GM12878 (cell line): ENCODE data around the gene KIF21B. TPM values are rescaled to one million over a fixed set of nuclear protein-coding genes. Genes with fewer than 3 reads are reported as not detected.

ENCODE experiments used
- ATAC-seq: fragments of 200-7000 bp; cut with Tn5 transposase; 3 replicates; pipeline ENCODE4 v1.9.1; 2020; ENCODE audit warnings: mild to moderate bottlenecking, moderate library complexity
- BruUV-seq: library from RNA; stranded (reverse); fragments of 400-500 nt; replicated peaks from 2 replicates; lab custom pipeline; 2021; lab: Mats Ljungman, UMichigan
- CTCF ChIA-PET: fragments of 300-600 bp; sonication (Branson Sonifier 250); formaldehyde crosslinking; extraction: SDS; loops from one replicate; lab custom pipeline; 2021; ENCODE audit warnings: inconsistent platforms; lab: Yijun Ruan, JAX
- POLR2A ChIA-PET: fragments of 350-600 bp; formaldehyde crosslinking; extraction: SDS; loops from one replicate; lab custom pipeline; 2021; ENCODE audit warnings: inconsistent platforms; lab: Charles Lee
- RAD21 ChIA-PET: fragments of 300-600 bp; sonication (Branson Sonifier 250); formaldehyde crosslinking; loops from one replicate; lab custom pipeline; 2023; ENCODE audit warnings: antibody characterized with exemption; ENCODE audit not compliant: unreplicated experiment; lab: Charles Lee
- SMC1A ChIA-PET: fragments of 300-600 bp; sonication (Branson Sonifier 250); formaldehyde crosslinking; loops from one replicate; lab custom pipeline; 2023; ENCODE audit not compliant: unreplicated experiment, uncharacterized antibody; lab: Charles Lee
- DNase-seq: peaks from one replicate; pipeline ENCODE4 v3.0.0-alpha.2; 2011; ENCODE audit warnings: low read depth, low spot score
- FAIRE-seq: peaks from 3 replicates; lab custom pipeline; 2011; peaks lifted over from hg19 to GRCh38; lab: Jason Lieb, UNC
- H2AFZ ChIP-seq: 2 replicates; pipeline ENCODE4 v1.6.0; 2011; ENCODE audit warnings: low read depth, low read length, control low read depth; ENCODE audit not compliant: control insufficient read depth
- H3K27ac ChIP-seq: 2 replicates; pipeline ENCODE4 v1.5.1; 2011; ENCODE audit warnings: control low read depth; ENCODE audit not compliant: control insufficient read depth, insufficient read depth
- H3K27me3 ChIP-seq, 2 experiments: replicated peaks in 1 of 2; 2 replicates each; pipeline versions ENCODE4 v1.6.0 to v1.6.1; 2011; ENCODE audit warnings: low read length in 1 of 2; ENCODE audit not compliant: control insufficient read depth in 2 of 2, insufficient read depth in 2 of 2
- H3K36me3 ChIP-seq, 2 experiments: 2 replicates each; pipeline ENCODE4 v1.5.1; 2011; ENCODE audit warnings: low read length in 1 of 2; ENCODE audit not compliant: control insufficient read depth in 2 of 2, insufficient read depth in 2 of 2
- H3K4me1 ChIP-seq: 2 replicates; pipeline ENCODE4 v1.6.1; 2011; ENCODE audit warnings: mild to moderate bottlenecking, low read length, moderate library complexity, mixed read lengths; ENCODE audit not compliant: control insufficient read depth, insufficient read depth
- H3K4me2 ChIP-seq: 2 replicates; pipeline ENCODE4 v1.6.0; 2011; ENCODE audit warnings: control low read depth; ENCODE audit not compliant: control insufficient read depth, insufficient read depth
- H3K4me3 ChIP-seq: fragments of 200-600 bp; sonication (generic); 2 replicates; pipeline ENCODE4 v1.5.1; 2016
- H3K79me2 ChIP-seq: 2 replicates; pipeline ENCODE4 v1.6.0; 2011; ENCODE audit warnings: low read length; ENCODE audit not compliant: control insufficient read depth, insufficient read depth
- H3K9ac ChIP-seq: 2 replicates; pipeline ENCODE4 v1.8.0; 2011; ENCODE audit warnings: low read length, control low read depth, mixed read lengths; ENCODE audit not compliant: control insufficient read depth, insufficient read depth
- H3K9me3 ChIP-seq: replicated peaks from 3 replicates; pipeline ENCODE4 v1.5.1; 2011; ENCODE audit warnings: mild to moderate bottlenecking, low read length; ENCODE audit not compliant: control insufficient read depth, insufficient read depth
- H4K20me1 ChIP-seq: 2 replicates; pipeline ENCODE4 v1.6.0; 2011; ENCODE audit not compliant: control insufficient read depth, insufficient read depth
- ATF7 ChIP-seq: fragments of 450-650 bp; IDR thresholded peaks from 2 replicates; pipeline ENCODE4 v1.6.1; 2016; ENCODE audit warnings: low read depth, mild to moderate bottlenecking
- FOS ChIP-seq: IDR thresholded peaks from 3 replicates; pipeline ENCODE4 v1.6.1; 2011; ENCODE audit warnings: borderline replicate concordance; ENCODE audit not compliant: insufficient read length; ENCODE audit errors: extremely low read depth
- FOXM1 ChIP-seq: IDR thresholded peaks from 2 replicates; pipeline ENCODE4 v1.6.1; 2012; ENCODE audit warnings: low read depth, mild to moderate bottlenecking, inconsistent platforms, low read length, moderate library complexity
- HDGF ChIP-seq: fragments of 450-650 bp; IDR thresholded peaks from 2 replicates; pipeline ENCODE4 v1.6.1; 2016; ENCODE audit warnings: antibody characterized with exemption
- IKZF1 ChIP-seq: fragments of 450-650 bp; conservative IDR thresholded peaks from 2 replicates; pipeline ENCODE4 v1.6.1; 2017; ENCODE audit warnings: antibody characterized with exemption, mild to moderate bottlenecking
- JUNB ChIP-seq: IDR thresholded peaks from 2 replicates; pipeline ENCODE4 v1.6.1; 2016; ENCODE audit warnings: antibody characterized with exemption, mild to moderate bottlenecking
- KDM1A ChIP-seq: fragments of 200-600 bp; sonication (generic); IDR thresholded peaks from 2 replicates; pipeline ENCODE4 v1.6.1; 2016; ENCODE audit warnings: borderline replicate concordance
- NFIC ChIP-seq: IDR thresholded peaks from 2 replicates; pipeline ENCODE4 v1.6.1; 2012; ENCODE audit warnings: low read depth, mild to moderate bottlenecking, inconsistent platforms, low read length, moderate library complexity
- NR2F1 ChIP-seq: fragments of 450-650 bp; conservative IDR thresholded peaks from 2 replicates; pipeline ENCODE4 v1.6.1; 2017; ENCODE audit warnings: mild to moderate bottlenecking
- NRF1 ChIP-seq: conservative IDR thresholded peaks from 2 replicates; pipeline ENCODE4 v1.6.1; 2011; ENCODE audit warnings: mild to moderate bottlenecking, low read depth, low read length, improper control_type of control experiment
- RB1 ChIP-seq: fragments of 450-650 bp; formaldehyde crosslinking; IDR thresholded peaks from 2 replicates; pipeline ENCODE4 v1.6.1; 2017; ENCODE audit warnings: mild to moderate bottlenecking, borderline replicate concordance
- REST ChIP-seq: IDR thresholded peaks from 2 replicates; pipeline ENCODE4 v1.6.1; 2012; ENCODE audit warnings: mild to moderate bottlenecking, low read depth, low read length
- RUNX3 ChIP-seq: IDR thresholded peaks from 2 replicates; pipeline ENCODE4 v1.6.1; 2012; ENCODE audit warnings: low read length, inconsistent platforms
- SMAD1 ChIP-seq: fragments of 450-650 bp; IDR thresholded peaks from 2 replicates; pipeline ENCODE4 v1.6.1; 2018; ENCODE audit warnings: mild to moderate bottlenecking, low read depth; ENCODE audit not compliant: partially characterized antibody
- SREBF1 ChIP-seq: IDR thresholded peaks from 2 replicates; pipeline ENCODE4 v1.6.1; 2012; ENCODE audit warnings: mild to moderate bottlenecking, low read length
- SRF ChIP-seq, 2 experiments: IDR thresholded peaks; 2 replicates each; pipeline ENCODE4 v1.6.1; 2011; ENCODE audit warnings: low read depth in 2 of 2, low read length in 2 of 2, mild to moderate bottlenecking in 1 of 2, moderate library complexity in 1 of 2
- ZNF384 ChIP-seq: IDR thresholded peaks from 2 replicates; pipeline ENCODE4 v1.6.1; 2012; ENCODE audit warnings: low read depth, mild to moderate bottlenecking, low read length, improper control_type of control experiment, borderline replicate concordance
- ZSCAN29 ChIP-seq: fragments of 450-650 bp; IDR thresholded peaks from 2 replicates; pipeline ENCODE4 v1.6.1; 2017; ENCODE audit warnings: mild to moderate bottlenecking, moderate library complexity
- WGBS: methylation state at CpG from one replicate; pipeline ENCODE4 v1.1.6; 2016; ENCODE audit warnings: low lambda C conversion rate; ENCODE audit not compliant: insufficient replicate concordance, insufficient coverage; ENCODE audit errors: missing lambda C conversion rate; 5-methylcytosine and 5-hydroxymethylcytosine counted together
- in situ Hi-C: fragments of 300-500 bp; cut with MboI; formaldehyde crosslinking; loops from 9 replicates; pipeline ENCODE4 v1.14.3; 2018; ENCODE audit warnings: mixed read lengths
- intact Hi-C: fragments of 100-400 bp; cut with micrococcal nuclease; formaldehyde crosslinking; loops from one replicate; pipeline ENCODE4 v1.14.2; 2022; ENCODE audit not compliant: unreplicated experiment
- polyA plus RNA-seq, 11 experiments: library from polyadenylated mRNA; depleted of rRNA in 4 of 11; unstranded in 6 of 11; stranded (reverse) in 5 of 11; fragments of >200 nt; fragmentation: Nextera tagmentation in 4 of 11; fragmentation: Illumina TruSeq in 1 of 11; extraction: Ambion mirVana in 4 of 11; extraction: Trizol in 1 of 11; gene quantifications; 1 replicate in 1 of 11; 2 replicates in 10 of 11; pipeline versions ENCODE4 v1.2.1 to v1.2.3, GENCODE V29; 2011 to 2016; ENCODE audit warnings: inconsistent platforms in 2 of 11, missing spikeins in 2 of 11, low read depth in 1 of 11
- total RNA-seq, 4 experiments: library from RNA; depleted of rRNA in 3 of 4; stranded (reverse); fragments of >200 nt in 3 of 4; fragmentation: Illumina TruSeq in 1 of 4; extraction: Trizol in 1 of 4; gene quantifications; 2 replicates each; pipeline versions ENCODE4 v1.2.1 to v1.2.3, GENCODE V29; 2013 to 2021

Gene KIF21B
- total and polyA plus RNA-seq, 10 of the 15 experiments (the other 5 are each of a cell fraction or from before 2014, with no cell fraction given): 2.3 to 47.7 (median 12.6) TPM

GRCh38 chr1:201000391-201000790, 23.1 kb downstream of the KIF21B start:
- no peak overlapping the region for H3K9ac ChIP-seq
- CTCF ChIA-PET: interaction anchor here (0.9 kb wide), 1 partner anchor 21 kb away, joined by 3 read pairs; no protein-coding TSS in a partner anchor
- no peaks in the 10 kb centered on the region for H3K9me3 ChIP-seq
- H4K20me1 ChIP-seq: no peaks in the 10 kb centered on the region
- H3K4me3 ChIP-seq: no peak overlapping the region
- H3K36me3 ChIP-seq: peaks cover 12 to 44% of the 10 kb centered on the region in 2 experiments; a peak in 3 of 4 replicates
- DNase-seq (no peak), ATAC-seq (no peak), FAIRE-seq (no peak)
- TF ChIP-seq ZSCAN29 (no peak), IKZF1 (no peak), HDGF (no peak), SMAD1 (no peak), NR2F1 (no peak), NRF1 (no peak)
- no peaks in the 10 kb centered on the region for H3K4me1 ChIP-seq
- SMC1A ChIA-PET: no interaction called here
- no peak overlapping the region for H3K4me2 ChIP-seq
- RAD21 ChIA-PET: no interaction called here
- no peak overlapping the region for H3K27ac ChIP-seq
- no TSS peak for BruUV-seq
- no peak overlapping the region for H2AFZ ChIP-seq
- in situ Hi-C loops: no loop called here
- no peaks in the 10 kb centered on the region for H3K79me2 ChIP-seq
- no peaks in the 10 kb centered on the region for H3K27me3 ChIP-seq
- intact Hi-C loops: no loop called here
- WGBS: 95% methylated on average over 25 of the region's 25 CpGs
- POLR2A ChIA-PET: no interaction called here

DNA sequence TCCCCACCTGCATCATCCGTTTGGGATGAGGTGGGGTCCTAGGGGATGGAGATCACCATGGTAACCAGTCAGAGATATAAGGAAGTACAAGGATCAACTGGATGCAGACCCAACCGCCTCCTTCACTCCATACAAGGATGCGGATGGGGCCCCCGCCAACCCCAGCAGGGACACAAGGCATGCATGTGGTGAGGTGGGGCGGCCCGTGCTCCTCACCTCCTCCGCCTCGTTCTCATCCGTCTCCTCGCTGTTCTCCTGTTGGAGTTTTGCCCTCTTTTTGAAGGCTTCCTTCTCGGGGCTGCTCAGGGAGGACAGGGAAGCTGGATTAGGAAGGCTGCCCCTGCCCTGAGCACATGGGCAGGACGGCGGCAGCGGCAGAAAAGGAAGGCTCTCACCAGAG, 23.8 kb downstream of the KIF21B start:
- intact Hi-C loops: no loop called here
- Histone ChIP-seq H2AFZ (no peak overlapping the region), H3K27ac (no peak overlapping the region), H3K4me2 (no peak overlapping the region), H3K27me3 (no peaks in the 10 kb centered on the region), H3K36me3 (peaks cover 12 to 39% of the 10 kb centered on the region in 2 experiments; a peak in 3 of 4 replicates), H3K9ac (no peak overlapping the region), H3K79me2 (no peaks in the 10 kb centered on the region), H3K4me3 (no peak overlapping the region), H3K4me1 (no peaks in the 10 kb centered on the region), H3K9me3 (no peaks in the 10 kb centered on the region), H4K20me1 (no peaks in the 10 kb centered on the region)
- BruUV-seq: no TSS peak
- ChIA-PET RAD21 (no interaction called here), POLR2A (no interaction called here), SMC1A (no interaction called here), CTCF (interaction anchor here (0.9 kb wide), 1 partner anchor 20 kb away, joined by 3 read pairs; no protein-coding TSS in a partner anchor)
- 92% methylated on average over 14 of the region's 14 CpGs for WGBS
- in situ Hi-C loops: no loop called here
- no peak for DNase-seq
- ATAC-seq: no peak
- FAIRE-seq: no peak
- TF ChIP-seq SREBF1: no peak
- TF ChIP-seq JUNB: no peak
- TF ChIP-seq NFIC: no peak
- TF ChIP-seq SRF (IDR thresholded peaks at IDR 0.05; ENCODE audit: low read depth in 2 of 2, low read length in 2 of 2): no peak
- no peak for TF ChIP-seq ZNF384
- no peak for TF ChIP-seq REST
- no peak for TF ChIP-seq FOS
- TF ChIP-seq KDM1A: no peak
- no peak for TF ChIP-seq RUNX3
- no peak for TF ChIP-seq FOXM1
- TF ChIP-seq NR2F1: no peak
- TF ChIP-seq RB1: no peak
- TF ChIP-seq ATF7: no peak
